Measurements from ENCODE around the gene CATSPERE.
"Not testable (repeated sequence)": the region's sequence is repeated elsewhere in the genome, so short reads cannot be mapped to it uniquely, and the experiment has no call there.

CATSPERE gene

DNA sequence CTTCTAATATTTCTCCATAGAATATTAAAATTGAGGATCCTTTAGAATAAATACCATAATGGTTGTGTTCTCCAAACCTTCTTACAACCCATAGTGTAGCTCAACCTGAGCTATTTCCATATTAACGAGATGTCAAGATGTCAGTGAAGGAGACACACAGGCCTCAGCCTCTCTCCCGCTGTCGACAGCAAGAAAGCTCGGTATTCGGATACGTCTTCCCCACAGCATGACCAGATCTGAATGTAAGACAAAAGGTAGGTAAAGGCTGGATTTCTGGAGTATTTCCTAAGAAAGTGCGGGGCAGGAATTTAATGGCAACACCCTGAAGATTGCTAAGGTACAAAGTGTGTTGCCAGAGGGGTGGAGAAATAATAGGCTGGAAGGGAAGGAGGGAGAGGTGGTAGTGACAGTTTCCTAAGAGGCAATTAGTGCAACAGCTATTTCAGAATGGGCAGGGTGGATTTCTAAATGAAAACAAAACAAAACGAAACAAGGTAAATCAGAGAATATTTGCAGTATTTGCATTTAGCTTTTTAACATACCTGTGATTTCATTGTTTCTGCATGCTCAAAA is 11.1 kb upstream of the CATSPERE start:
- DNase-seq (ENCODE audit: low spot score), result no peak

GRCh38 chr1:244450597-244451538 is 10.2 kb upstream of the CATSPERE start:
- DNase-seq (ENCODE audit: low spot score), result peak; percentile 80

DNA sequence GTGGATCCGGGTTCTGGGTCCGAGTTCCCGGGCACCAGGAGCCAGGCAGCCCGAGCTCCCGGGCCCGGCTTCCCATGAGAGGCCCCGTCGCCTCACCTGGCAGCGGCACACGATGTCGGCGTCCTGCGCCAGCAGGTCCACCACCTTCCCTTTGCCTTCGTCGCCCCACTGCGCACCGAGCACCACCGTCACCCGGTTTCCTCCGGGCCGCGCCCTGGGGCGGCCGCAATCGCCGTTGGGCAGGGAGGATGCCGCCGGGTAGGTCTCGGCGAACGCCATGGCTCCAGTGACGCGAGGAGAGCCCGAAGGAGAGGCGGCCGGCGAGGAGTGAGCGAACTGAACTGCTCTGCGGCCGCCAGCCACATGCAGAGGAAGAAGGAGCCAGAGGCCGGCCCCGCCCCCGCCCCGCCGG is 9.5 kb upstream of the CATSPERE start, which contains the start of gene ADSS2:
Gene ADSS2, minus strand, starts transcription at position 371 of the 412 bp plus-strand sequence. Its CDS starts 92 bp downstream, at position 279.
- DNase-seq (ENCODE audit: low spot score), result no peak

DNA sequence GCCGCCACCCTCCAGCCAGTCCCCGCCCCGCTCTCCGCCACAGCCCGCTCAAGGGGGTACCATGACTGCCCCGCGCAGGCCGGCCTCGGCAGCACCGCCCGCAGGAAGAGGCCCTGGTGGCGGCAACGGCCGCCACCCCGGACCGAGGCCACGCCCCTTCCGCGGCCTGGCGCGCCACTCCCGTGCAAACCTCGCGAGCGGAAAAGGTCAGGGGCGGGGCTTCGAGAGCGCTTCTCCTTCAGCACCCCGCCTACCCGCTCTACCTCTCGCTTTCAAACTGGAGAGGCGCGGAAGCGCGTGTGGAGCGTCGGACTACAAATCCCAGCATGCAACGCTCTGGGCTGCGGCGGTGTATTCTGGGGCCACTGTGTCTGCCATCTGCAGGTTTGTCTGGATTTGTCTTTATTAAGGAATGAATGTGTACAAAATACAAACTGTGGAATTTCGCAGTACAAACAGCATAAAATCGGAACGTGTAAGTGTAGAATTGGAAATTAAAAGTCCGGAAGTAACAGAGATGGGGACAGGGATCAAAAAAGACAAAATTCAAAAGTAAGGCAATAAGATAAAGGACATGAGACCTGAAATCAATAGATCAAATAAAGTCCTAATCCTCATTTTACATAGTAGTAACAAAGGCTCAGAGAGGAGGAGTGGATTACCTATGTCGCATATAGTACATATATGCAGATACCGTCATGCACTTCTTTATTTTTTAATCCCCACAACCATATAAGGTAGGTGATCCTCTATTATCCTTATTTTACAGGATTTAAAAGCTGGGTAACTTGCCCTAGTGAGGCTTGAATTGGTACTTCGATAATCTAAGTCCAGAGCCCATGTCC is 8.9 kb upstream of the CATSPERE start:
- DNase-seq (ENCODE audit: low spot score), result peak; percentile 99

DNA sequence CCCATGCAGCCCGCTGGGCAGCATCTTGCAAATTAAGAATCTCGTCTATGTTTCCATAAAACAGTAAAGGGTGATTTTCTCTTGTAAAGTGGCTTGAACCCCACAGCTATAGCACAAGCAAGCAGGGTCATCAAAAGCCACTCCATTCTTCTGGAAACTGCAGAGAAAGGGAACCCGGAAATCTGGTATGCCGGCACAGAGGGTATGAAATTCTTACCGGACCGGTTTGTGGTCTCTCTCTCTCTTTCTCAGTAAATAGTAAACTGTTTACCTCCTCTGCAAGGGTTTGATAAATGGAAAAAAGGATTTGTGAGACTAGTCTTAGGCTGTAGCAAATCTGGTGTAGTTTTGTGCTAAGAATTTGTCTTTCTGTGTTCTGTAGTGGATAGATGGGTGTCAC is 6.7 kb upstream of the CATSPERE start:
- no peak for DNase-seq (ENCODE audit: low spot score)

GRCh38 chr1:244456586-244456985 is 4.5 kb upstream of the CATSPERE start:
- DNase-seq (ENCODE audit: low spot score), result no peak

- no peak for DNase-seq (ENCODE audit: low spot score)
These were observed 2.3 kb upstream of the CATSPERE start for GRCh38 chr1:244458781-244459180.

- no peak for DNase-seq (ENCODE audit: low spot score)
These were observed 876 bp upstream of the CATSPERE start for GRCh38 chr1:244460197-244460596.

DNA sequence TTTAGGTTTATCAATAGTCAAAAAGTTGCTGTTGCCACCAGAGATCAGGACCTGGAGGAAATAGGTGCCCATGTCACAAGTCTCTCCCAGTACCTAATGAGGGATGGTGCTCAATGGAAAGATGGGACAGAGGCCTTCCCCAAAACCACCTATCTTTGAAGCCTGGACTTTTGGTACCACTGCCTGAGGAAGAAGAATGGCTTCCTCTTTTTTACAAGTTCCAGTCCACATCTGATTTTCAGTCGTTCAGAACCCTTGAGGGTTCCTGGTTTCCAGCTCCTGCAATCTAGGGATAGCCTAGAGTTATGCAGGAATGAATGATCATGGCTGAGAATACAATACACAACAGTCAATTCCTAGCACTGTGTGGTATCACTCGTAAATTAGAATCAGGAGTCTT is 5.7 kb downstream of the CATSPERE start:
- no peak for DNase-seq (ENCODE audit: low spot score)

- DNase-seq (ENCODE audit: low spot score), result no peak
These were observed 12.1 kb downstream of the CATSPERE start for GRCh38 chr1:244473059-244473605.

GRCh38 chr1:244484971-244485370 is 23.9 kb downstream of the CATSPERE start:
- not testable (repeated sequence) for DNase-seq (ENCODE audit: low spot score)

- DNase-seq (ENCODE audit: low spot score), result no peak
These were observed 33.6 kb downstream of the CATSPERE start for GRCh38 chr1:244494653-244495052.

DNA sequence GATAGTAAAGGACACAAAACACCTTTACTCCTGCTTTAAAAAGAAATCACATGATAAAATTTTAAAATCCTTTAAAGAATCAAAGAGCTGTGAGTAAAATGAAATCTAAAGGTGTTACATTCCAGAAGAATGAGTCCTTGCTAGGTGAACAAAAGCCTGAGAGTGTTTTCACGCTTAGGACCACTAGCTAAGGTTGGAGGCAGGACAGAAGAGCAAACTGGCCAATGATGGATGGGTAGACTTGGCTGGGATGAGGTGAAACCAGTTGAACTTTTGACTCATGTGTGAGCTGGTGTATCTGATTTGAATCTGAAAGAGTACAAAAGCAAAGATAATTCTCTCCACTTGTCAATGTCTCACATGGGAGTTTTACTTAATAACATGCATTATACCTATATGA is 35.1 kb downstream of the CATSPERE start:
- no peak for DNase-seq (ENCODE audit: low spot score)

GRCh38 chr1:244497805-244498204 is 36.7 kb downstream of the CATSPERE start:
- DNase-seq (ENCODE audit: low spot score), result no peak

DNA sequence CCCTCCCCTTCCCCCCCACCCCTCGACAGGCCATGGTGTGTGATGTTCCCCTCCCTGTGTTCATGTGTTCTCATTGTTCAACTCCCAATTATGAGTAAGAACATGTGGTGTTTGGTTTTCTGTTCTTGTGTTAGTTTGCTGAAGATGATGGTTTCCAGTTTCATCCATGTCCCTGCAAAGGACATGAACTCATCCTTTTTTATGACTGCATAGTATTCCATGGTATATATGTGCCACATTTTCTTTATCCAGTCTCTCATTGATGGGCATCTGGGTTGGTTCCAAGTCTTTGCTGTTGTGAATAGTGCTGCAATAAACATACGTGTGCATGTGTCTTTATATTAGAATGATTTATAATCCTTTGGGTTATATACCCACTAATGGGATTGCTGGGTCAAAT is 38.4 kb downstream of the CATSPERE start:
- not testable (repeated sequence) for DNase-seq (ENCODE audit: low spot score)

- not testable (repeated sequence) for DNase-seq (ENCODE audit: low spot score)
These were observed 39.4 kb downstream of the CATSPERE start for GRCh38 chr1:244500515-244500914.

DNA sequence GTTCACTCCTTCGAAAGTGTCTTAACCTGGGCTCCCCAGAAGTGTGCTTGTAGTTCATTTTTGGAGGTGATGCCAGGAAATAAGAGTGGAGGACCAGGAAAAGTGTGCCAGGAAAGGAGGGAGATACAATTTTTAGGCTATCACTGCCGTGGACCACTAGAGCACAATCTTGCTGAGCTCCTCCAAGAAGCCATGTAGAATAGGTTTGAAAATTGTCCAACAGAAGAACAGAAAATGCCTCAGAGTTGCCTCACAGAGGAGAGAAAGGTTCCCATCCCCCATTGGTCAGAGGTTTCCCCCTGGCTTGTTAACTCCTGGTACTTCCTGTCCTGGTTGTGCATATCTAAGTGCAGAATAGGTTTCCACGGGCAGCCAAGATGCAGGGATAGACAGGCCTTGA is 41.6 kb downstream of the CATSPERE start:
- DNase-seq (ENCODE audit: low spot score), result no peak

DNA sequence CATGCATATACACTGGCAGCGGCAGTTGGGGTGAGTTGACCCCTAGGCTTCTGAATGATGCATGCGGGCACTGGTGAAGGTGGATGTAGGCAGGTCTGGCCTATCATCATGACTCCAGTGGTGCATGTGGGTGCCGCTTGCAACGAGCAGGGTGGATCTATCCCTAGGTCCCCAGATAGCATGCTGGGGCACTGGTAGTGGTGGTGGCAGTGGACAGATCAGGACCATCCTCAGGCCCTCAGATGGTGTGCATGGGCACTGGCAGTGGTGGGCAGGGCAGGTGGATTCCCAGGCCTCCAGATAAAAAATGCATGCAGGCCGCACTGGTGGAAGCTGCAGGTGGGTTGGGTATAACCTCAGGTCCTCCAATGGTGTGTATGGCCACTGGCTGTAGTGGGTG is 52.4 kb downstream of the CATSPERE start:
- no peak for DNase-seq (ENCODE audit: low spot score)

GRCh38 chr1:244515680-244516079 is 54.6 kb downstream of the CATSPERE start:
- DNase-seq (ENCODE audit: low spot score), result no peak

DNA sequence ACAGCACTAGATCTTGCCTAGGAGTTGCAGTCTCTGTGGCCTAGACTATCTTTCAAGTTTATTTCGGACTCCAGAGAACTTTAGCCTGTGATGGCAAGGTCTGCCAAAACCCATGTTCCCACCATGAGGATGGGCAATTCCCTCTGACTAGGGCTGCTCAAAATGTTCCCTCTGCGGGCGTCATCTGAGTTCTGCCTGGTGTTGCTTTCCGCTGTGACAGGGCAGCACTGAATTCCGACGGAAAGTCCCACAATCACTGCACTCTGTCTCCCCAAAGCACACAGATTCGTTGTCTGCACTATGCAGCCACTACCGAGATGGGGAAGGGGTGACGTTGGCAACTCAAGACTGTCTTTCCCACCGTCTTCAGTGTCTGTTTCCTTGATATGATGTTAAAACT is 75.2 kb downstream of the CATSPERE start:
- no peak for DNase-seq (ENCODE audit: low spot score)

GRCh38 chr1:244545511-244545910 is 84.4 kb downstream of the CATSPERE start:
- no peak for DNase-seq (ENCODE audit: low spot score)

DNA sequence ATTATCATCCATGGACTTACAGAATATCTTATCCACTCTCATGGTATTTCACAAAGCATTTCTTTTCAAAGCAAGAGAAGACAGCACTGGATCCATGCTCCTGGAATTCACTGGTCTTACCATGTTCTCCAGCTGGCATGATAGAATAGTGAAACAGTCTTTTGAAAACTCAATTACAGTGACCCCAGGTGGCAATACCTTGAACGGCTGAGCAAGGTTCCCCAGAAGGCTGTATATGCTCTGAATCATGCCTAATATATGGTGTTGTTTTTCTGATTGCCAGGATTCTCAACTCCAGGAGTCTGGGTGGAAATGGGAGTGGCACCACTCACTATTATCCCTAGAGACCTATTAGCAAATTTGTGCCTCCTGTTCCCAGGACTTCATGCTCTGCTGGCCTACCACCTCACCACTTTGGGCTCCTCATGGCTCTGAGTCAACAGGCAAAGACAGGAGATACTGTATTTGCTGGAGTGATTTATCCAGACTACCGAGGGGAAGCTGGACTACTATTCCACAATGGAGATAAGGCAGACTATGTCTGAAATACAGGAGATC is 87.6 kb downstream of the CATSPERE start:
- DNase-seq (ENCODE audit: low spot score), result no peak
